OCI-LY1 (cell line): ENCODE data around the gene CRACDL.

Experiments
- EZH2 ChIP-seq: fragments of 200-600 bp; sonication (generic), shearing (Covaris generic); IDR thresholded peaks from 2 replicates; pipeline ENCODE4 v1.8.0; 2017; ENCODE audit warnings: borderline replicate concordance, mixed run types, mild to moderate bottlenecking, antibody characterized with exemption, low read length, moderate library complexity, mixed read lengths
- TF ChIP-seq, protein P1 (sequence below): fragments of 200-600 bp; sonication (generic), shearing (Covaris generic); IDR thresholded peaks from 2 replicates; pipeline ENCODE4 v1.5.1; 2017; ENCODE audit warnings: mild to moderate bottlenecking, antibody characterized with exemption, low read length, moderate library complexity, mixed read lengths

DNA sequence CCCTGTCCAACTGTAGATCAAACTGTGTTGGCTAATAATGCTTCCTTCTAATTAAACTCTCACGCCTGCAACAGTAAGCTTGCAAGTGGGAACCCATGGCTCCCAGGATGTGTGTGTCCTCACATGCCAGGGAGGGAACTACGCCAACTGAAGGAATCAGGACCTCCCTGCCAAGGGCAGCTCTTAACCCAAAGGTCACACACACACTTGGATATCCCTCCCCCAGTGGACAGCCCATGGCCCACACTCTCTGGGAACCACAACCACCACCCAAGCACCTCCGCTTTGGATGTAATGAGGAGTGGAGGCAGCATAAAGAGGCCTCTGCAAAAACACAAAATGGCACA is 102.1 kb downstream of the CRACDL start:
- TF ChIP-seq, protein P1, sequence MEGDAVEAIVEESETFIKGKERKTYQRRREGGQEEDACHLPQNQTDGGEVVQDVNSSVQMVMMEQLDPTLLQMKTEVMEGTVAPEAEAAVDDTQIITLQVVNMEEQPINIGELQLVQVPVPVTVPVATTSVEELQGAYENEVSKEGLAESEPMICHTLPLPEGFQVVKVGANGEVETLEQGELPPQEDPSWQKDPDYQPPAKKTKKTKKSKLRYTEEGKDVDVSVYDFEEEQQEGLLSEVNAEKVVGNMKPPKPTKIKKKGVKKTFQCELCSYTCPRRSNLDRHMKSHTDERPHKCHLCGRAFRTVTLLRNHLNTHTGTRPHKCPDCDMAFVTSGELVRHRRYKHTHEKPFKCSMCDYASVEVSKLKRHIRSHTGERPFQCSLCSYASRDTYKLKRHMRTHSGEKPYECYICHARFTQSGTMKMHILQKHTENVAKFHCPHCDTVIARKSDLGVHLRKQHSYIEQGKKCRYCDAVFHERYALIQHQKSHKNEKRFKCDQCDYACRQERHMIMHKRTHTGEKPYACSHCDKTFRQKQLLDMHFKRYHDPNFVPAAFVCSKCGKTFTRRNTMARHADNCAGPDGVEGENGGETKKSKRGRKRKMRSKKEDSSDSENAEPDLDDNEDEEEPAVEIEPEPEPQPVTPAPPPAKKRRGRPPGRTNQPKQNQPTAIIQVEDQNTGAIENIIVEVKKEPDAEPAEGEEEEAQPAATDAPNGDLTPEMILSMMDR = no peak
- TF ChIP-seq EZH2 = no peak
